ENCODE measurements around the gene RSL1D1.

The RSL1D1 gene

DNA sequence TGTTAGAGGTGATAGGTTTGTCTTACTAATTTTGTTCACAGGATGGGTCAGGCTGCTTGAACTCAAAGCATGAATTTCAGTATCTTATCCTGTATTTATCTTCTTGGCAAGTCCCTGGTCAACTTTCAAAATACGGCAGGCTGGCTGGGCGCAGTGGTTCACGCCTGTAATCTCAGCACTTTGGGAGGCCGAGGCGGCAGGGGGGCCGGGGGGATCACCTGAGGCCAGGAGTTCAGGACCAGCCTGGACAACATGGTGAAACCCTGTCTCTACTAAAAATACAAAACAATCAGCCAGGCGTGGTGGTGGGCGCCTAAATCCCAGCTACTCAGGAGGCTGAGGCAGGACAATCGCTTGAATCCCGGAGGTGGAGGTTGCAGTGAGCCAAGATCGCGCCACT, 25.0 kb upstream of the RSL1D1 start:
- no peaks in the 10 kb centered on the region for H3K9me3 ChIP-seq
- no peaks in the 10 kb centered on the region for H3K4me1 ChIP-seq (ENCODE audit: control insufficient read depth in 1 of 2, insufficient read depth in 1 of 2, low read depth in 1 of 2, low read length in 1 of 2)
- H3K36me3 ChIP-seq, result peaks cover 49% of the 10 kb centered on the region
- H3K27me3 ChIP-seq, result no peaks in the 10 kb centered on the region
- H3K4me3 ChIP-seq (ENCODE audit: low read depth in 1 of 2, low read length in 1 of 2), result no peak overlapping the region
- TF ChIP-seq, protein P1, sequence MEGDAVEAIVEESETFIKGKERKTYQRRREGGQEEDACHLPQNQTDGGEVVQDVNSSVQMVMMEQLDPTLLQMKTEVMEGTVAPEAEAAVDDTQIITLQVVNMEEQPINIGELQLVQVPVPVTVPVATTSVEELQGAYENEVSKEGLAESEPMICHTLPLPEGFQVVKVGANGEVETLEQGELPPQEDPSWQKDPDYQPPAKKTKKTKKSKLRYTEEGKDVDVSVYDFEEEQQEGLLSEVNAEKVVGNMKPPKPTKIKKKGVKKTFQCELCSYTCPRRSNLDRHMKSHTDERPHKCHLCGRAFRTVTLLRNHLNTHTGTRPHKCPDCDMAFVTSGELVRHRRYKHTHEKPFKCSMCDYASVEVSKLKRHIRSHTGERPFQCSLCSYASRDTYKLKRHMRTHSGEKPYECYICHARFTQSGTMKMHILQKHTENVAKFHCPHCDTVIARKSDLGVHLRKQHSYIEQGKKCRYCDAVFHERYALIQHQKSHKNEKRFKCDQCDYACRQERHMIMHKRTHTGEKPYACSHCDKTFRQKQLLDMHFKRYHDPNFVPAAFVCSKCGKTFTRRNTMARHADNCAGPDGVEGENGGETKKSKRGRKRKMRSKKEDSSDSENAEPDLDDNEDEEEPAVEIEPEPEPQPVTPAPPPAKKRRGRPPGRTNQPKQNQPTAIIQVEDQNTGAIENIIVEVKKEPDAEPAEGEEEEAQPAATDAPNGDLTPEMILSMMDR (IDR thresholded peaks at IDR 0.05), result no peak
- H3K27ac ChIP-seq, result no peak overlapping the region

DNA sequence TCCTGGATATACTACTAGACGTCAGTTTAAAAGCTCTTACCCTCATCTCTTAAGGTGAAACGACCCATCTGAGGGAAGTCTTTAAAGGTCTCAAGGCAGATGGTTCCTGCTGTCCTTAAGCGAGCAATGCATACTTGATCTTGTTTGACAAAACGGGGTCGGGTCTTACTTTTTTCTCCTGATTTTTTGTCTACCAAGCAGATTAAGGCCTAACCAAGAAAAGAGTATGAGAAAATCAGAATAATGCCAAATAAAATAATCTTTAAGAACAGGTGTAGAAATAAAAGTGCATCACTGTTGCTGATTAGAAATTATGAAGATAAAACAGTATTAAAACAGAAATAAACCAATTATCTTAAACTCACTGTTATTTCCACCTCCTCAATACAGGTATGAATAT, 24.4 kb upstream of the RSL1D1 start:
- no peak overlapping the region for H3K27ac ChIP-seq
- TF ChIP-seq, protein P1 (IDR thresholded peaks at IDR 0.05), result no peak
- no peaks in the 10 kb centered on the region for H3K4me1 ChIP-seq (ENCODE audit: control insufficient read depth in 1 of 2, insufficient read depth in 1 of 2, low read depth in 1 of 2, low read length in 1 of 2)
- H3K27me3 ChIP-seq, result no peaks in the 10 kb centered on the region
- H3K9me3 ChIP-seq, result no peaks in the 10 kb centered on the region
- no peak overlapping the region for H3K4me3 ChIP-seq (ENCODE audit: low read depth in 1 of 2, low read length in 1 of 2)
- peaks cover 45% of the 10 kb centered on the region for H3K36me3 ChIP-seq

DNA sequence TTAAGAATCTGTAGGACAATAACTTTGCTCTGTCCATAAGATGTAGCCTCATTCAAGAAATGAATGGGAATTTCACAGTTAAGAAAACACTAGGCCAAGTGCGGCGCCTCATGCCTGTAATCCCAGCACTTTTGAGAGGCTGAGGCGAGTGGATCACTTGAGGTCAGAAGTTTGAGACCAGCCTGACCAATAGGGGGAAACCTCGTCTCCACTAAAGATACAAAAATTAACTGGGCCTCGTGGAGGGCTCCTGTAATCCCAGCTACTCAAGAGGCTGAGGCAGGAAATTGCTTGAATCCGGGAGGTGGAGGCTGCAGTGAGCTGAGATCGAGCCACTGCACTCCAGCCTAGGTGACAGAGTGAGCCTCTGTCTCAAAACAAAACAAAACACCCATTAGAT, 19.9 kb upstream of the RSL1D1 start:
- TF ChIP-seq, protein P1 (IDR thresholded peaks at IDR 0.05), result no peak
- Histone ChIP-seq H3K27ac (no peak overlapping the region), H3K4me3 (ENCODE audit: low read depth in 1 of 2, low read length in 1 of 2) (no peak overlapping the region), H3K36me3 (peaks cover 41% of the 10 kb centered on the region), H3K4me1 (ENCODE audit: control insufficient read depth in 1 of 2, insufficient read depth in 1 of 2, low read depth in 1 of 2, low read length in 1 of 2) (no peaks in the 10 kb centered on the region), H3K27me3 (no peaks in the 10 kb centered on the region), H3K9me3 (no peaks in the 10 kb centered on the region)

DNA sequence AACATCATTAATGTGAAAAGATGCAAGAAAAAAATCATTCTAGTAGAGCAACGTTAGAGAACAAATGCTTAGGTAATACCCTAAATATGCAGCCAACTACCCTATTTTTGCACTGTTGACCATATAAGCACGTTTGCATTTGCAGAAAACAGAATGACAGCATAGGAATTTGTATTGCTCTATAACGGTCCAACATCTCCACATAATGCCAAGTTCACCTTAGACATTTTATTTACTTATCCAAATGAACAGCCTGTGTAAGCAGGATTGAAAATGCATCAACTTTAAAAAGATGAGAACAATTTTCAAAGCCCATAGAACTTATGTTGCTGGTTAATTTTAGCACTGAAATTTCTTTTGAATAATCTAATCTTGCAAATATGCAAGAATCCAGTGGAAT, 19.1 kb upstream of the RSL1D1 start:
- H3K4me3 ChIP-seq (ENCODE audit: low read depth in 1 of 2, low read length in 1 of 2), result no peak overlapping the region
- H3K27me3 ChIP-seq, result no peaks in the 10 kb centered on the region

DNA sequence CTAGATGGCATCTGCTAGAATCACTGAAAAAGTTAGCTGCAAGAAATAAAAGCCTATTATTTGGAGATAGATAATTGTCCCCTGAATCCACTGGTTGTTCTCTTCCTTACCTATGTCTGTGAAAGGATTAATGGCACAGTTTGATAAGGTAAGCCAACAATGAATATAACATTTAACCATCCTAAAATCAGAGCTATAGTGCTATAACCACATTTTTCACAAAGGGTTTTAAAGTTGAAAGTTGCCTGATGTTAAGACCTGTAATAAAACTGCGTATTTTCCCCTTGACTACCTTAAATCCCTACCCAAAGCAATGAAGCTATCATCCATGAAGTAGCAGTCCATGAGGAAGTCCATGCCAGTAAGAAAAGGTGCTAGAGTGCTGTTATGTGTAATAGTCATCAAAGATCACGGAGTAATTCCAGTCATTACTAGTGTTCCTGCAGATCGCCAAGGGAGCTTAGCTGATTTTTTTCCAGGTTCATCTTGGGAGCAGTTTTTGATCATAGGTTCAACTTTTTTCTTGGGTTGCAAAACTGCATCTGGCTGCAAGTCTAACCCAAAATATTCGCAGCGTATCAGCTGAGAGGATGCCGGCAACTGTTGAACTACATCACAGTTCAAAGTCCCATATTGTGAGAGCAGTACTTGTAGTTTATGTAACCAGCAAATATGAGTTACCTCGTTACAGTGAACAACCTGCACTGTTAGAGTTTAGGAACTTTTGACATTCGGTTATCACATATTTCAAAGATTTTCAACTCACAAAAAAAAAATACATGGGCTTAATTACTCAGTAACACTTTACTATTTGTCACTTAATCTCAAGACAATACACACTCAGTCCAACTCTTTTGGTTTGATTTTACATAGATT, 18.2 kb upstream of the RSL1D1 start:
- H3K27ac ChIP-seq, result no peak overlapping the region
- TF ChIP-seq, protein P1 (IDR thresholded peaks at IDR 0.05), result no peak
- H3K9me3 ChIP-seq, result no peaks in the 10 kb centered on the region
- no peaks in the 10 kb centered on the region for H3K27me3 ChIP-seq
- no peak overlapping the region for H3K4me3 ChIP-seq (ENCODE audit: low read depth in 1 of 2, low read length in 1 of 2)
- no peaks in the 10 kb centered on the region for H3K4me1 ChIP-seq (ENCODE audit: control insufficient read depth in 1 of 2, insufficient read depth in 1 of 2, low read depth in 1 of 2, low read length in 1 of 2)
- peaks cover 26% of the 10 kb centered on the region for H3K36me3 ChIP-seq

More for the DNA sequence above, 19.1 kb upstream of the RSL1D1 start:
- Histone ChIP-seq H3K4me1 (ENCODE audit: control insufficient read depth in 1 of 2, insufficient read depth in 1 of 2, low read depth in 1 of 2, low read length in 1 of 2) (no peaks in the 10 kb centered on the region), H3K36me3 (peaks cover 34% of the 10 kb centered on the region), H3K27ac (no peak overlapping the region), H3K9me3 (no peaks in the 10 kb centered on the region)
- TF ChIP-seq, protein P1 (IDR thresholded peaks at IDR 0.05), result no peak
